ENCODE results near the gene CNTD1.

Gene CNTD1

DNA sequence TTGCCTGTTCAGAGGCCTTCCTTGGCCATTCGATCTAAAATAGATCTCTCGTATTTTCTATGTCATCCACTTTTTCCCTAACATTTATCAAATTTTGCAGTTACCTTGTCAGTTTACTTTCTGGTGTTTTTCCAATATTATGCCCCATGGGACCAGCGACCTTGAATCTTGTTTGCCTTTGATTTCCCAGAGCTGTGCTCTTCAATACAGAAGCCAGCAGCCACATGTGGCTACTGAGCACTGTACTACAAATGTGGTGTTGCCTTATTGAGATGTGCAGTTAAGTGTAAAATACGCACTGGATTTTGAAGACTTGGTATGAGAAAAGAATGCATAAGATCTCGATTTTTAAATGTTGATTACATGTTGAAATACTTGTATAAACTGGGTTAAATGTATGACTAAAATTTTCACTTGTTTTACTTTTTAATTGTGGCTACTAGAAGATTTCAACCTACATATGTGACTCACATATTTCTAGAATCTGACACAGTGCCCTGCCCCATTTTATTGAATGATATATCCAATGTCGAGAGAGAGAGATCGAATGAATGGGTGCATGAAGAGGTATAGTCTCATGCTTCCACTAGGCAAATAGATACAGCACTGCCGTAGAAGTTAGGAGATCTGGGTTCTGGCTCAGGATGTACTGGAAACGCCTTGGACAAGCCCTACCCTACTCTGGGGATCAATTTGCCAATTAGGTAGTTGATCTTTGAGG, 33.7 kb downstream of the CNTD1 start:
- peak overlapping the region; percentile 70 for H3K27ac ChIP-seq
- TF ChIP-seq ZFX (IDR thresholded peaks at IDR 0.05; ENCODE audit: borderline replicate concordance), result no peak
- TF ChIP-seq, protein P1, sequence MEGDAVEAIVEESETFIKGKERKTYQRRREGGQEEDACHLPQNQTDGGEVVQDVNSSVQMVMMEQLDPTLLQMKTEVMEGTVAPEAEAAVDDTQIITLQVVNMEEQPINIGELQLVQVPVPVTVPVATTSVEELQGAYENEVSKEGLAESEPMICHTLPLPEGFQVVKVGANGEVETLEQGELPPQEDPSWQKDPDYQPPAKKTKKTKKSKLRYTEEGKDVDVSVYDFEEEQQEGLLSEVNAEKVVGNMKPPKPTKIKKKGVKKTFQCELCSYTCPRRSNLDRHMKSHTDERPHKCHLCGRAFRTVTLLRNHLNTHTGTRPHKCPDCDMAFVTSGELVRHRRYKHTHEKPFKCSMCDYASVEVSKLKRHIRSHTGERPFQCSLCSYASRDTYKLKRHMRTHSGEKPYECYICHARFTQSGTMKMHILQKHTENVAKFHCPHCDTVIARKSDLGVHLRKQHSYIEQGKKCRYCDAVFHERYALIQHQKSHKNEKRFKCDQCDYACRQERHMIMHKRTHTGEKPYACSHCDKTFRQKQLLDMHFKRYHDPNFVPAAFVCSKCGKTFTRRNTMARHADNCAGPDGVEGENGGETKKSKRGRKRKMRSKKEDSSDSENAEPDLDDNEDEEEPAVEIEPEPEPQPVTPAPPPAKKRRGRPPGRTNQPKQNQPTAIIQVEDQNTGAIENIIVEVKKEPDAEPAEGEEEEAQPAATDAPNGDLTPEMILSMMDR (IDR thresholded peaks at IDR 0.05), result no peak

DNA sequence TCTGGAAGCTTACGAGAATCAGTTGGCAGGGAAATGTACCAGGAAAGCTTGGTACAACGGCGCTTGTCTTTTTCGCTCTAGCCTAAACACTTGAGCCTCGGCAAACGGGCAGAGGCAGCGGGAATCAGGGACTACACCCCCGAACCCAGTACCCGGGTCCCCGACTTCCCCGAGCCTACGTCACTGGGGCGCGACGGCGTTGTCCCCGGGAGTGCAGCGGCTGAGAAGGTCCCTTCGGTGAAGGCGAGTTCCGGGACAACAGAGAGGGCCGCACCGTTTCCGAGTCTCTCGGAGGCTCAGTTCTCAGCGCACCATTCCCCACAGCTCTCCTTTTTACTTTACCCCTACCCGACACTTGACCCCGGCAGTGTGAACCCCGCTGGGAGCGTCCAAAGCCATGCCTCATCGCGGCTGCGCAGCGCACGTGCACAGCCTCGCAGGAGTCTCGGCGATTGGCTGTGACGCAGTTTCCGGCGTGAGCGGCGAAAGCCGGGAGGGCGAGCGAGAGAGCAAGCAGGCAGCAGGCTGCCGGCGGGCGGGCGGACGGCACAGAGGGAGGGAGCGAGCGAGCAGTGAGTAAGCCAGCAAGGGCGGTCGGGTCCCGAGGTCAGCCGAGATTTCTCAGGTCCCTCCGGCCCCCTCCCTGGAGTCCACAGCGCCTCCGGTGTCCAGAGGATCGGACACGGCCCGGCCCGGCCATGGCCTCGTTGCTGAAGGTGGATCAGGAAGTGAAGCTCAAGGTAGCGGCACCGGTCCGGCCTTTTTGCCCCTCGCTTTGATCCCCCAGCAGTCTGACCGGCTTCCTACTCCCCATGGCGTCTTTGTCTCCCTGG, 34.5 kb downstream of the CNTD1 start, which contains the start of gene PSME3:
TSS of gene PSME3 (plus strand) at position 464 of the 833 bp plus-strand sequence. CDS start at position 699, 235 bp downstream.
- no peak for TF ChIP-seq ZFX (IDR thresholded peaks at IDR 0.05; ENCODE audit: borderline replicate concordance)
- TF ChIP-seq, protein P1 (IDR thresholded peaks at IDR 0.05), result no peak
- peak within 1 kb of the TSS; percentile 70 for H3K27ac ChIP-seq

DNA sequence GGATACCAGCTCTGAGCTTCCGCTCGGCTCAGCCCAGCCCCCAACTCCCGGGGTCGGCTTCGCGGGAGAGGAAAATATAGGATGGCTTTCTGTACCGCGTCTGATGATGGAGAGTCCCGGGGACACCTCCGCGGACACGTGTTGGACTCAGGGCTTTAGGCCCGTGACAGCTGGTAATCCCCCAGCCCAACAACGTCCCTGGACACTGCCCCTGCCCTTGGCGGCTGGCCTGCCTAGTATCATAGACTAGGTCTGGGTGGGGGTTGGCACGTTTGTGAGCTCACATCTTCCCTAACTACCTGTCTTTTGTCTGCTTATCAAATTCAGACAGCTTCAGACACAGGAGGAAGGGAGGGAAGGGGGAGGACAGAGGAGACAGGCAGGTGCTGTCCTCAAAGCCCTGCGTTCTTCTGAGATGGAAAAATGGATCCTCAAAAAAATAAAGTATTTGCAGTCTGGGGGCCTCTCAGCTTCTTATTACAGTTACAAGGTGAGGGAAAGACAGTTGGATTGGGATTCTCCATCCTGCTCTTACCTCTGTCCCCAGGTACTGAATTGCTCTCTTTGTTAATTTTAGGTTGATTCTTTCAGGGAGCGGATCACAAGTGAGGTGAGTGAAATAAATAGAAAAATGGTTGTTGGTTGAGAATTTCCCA, 35.2 kb downstream of the CNTD1 start:
- peak overlapping the region; percentile 70 for H3K27ac ChIP-seq
- TF ChIP-seq, protein P1 (IDR thresholded peaks at IDR 0.05), result no peak
- no peak for TF ChIP-seq ZFX (IDR thresholded peaks at IDR 0.05; ENCODE audit: borderline replicate concordance)

DNA sequence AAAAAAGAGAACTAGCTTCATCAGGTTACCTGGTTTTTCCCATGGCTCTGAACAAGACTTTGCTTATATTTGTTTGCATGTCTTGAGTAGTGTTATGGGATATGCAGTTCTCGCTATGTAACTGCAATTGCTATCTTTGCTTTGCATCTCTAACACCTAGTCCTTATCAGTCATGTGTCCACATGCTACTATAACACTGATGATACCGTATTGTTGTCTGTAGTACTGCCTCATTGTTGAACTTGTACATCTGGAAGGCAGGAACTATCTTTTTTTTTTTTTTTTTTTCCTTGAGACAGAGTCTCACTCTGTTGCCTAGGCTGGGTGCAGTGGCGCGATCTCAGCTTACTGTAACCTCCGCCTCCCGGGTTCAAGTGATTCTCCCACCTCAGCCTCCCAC, 37.1 kb downstream of the CNTD1 start:
- H3K27ac ChIP-seq, result no peak overlapping the region
- no peak for TF ChIP-seq ZFX (IDR thresholded peaks at IDR 0.05; ENCODE audit: borderline replicate concordance)
- TF ChIP-seq, protein P1 (IDR thresholded peaks at IDR 0.05), result no peak

DNA sequence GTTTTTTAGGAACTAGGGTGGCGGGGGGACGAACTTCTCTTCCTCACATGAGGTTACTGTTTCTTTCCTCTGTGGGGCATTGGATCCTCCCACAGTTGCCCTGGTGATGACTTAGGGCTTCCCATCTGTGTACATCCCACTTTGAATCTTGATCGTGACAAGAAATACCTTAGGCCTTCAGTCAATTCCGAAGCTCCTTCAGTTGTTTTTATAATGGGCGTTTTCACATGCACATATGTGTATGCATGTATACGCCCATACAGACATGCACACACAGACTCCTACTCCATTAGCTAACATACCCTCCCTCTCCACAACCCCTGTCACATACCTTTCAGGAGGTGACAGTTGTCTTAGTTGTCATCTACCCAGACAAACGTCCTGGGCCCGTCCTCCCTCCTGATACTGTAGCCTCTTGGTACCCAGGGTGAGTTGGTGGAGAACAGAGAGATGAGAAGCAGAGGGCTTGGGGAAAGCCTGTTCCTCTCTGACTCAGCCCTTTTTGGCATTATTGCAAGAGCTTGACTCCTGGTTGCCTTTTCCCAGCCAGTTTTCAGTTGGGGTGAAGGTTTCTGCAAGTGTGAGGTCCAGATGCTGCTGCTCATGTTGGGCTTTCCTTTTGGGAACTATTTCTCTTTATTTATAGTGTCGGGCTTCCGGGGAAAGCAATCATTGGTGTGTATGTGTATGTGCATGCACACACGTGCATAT, 43.5 kb downstream of the CNTD1 start:
- H3K27ac ChIP-seq, result no peak overlapping the region
- TF ChIP-seq, protein P1 (IDR thresholded peaks at IDR 0.05), result no peak
- no peak for TF ChIP-seq ZFX (IDR thresholded peaks at IDR 0.05; ENCODE audit: borderline replicate concordance)

DNA sequence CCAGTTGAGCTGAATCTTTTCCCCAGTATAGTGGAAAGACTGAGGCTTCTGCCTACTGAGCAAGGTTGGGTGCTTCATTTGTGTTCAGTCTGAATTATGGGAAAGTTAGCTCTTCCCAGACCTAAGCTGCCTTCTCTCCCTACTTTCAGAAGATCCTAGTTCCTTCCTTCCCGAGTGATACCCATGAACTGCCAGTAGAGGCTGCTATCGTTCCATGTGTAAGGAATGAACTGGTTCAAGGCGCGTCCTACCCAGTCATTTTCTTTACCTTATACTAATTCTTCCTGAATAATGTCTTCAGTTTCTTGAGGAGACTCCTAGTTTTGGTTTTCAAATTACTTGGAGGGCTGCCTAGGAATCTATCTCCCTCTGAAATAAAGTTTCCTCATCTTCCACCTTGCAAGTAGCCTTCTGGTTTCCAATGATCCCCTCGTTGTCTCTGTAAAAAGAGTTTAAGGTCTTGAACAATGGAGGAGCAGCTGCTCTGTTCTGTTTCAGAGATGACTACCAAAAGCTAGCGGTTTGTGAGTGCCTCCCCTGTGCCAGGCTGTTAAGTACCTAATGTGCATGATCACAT, 44.8 kb downstream of the CNTD1 start:
- TF ChIP-seq ZFX (IDR thresholded peaks at IDR 0.05; ENCODE audit: borderline replicate concordance), result no peak
- TF ChIP-seq, protein P1 (IDR thresholded peaks at IDR 0.05), result peak; percentile 92
- H3K27ac ChIP-seq, result no peak overlapping the region

Measured in 22Rv1 (cell line).